OCI-M1 (cell line): ENCODE data around the gene PITPNC1.
"Not testable (repeated sequence)": the region's sequence is repeated elsewhere in the genome, so short reads cannot be mapped to it uniquely, and the experiment has no call there.

Source experiments
- DNase-seq: peaks from one replicate; lab custom pipeline; 2025; lab: John Stamatoyannopoulos, UW

Gene PITPNC1

DNA sequence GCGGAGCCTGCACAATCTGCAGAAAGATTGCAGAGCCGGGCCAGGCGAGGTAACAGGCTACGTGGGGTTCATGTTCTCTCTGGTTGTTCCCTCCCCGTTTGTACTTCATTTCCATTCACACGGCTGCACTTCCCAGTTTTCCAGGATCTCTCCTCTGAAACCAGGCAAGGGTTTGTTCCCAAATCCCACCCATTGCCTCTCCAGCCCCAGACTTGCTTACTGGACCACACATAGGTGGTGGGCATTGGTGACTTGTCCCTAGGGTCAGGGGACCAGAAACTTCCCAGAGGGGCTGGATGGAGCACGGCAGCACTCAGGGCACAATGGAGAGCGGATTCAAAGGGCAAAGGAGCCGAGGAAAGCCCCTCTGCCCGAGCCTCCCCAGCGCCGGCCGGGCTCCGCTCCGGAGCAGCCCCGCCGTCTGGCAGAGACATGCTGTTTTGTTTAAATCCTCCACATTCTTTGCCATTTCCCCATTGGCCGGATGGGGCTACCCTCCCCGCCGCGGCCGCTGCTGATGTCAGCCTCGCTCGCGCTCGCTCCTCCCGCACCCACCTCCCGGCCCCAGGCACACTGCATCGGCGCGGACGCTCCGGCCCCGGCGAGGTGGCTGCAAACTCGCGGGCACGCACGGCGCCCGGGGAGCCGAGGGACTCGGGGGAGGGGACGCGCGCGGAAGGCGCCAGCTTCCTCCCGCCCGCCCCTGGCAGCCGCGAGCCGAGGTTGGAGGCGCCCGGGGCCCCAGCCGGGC is at the start of gene PITPNC1:
Gene PITPNC1 (plus strand): TSS at position 545 of the 751 bp plus-strand sequence.
- DNase-seq: peak; percentile 85

GRCh38 chr17:67328026-67328425 is 49.1 kb upstream of the PITPNC1 start:
- no peak for DNase-seq

DNA sequence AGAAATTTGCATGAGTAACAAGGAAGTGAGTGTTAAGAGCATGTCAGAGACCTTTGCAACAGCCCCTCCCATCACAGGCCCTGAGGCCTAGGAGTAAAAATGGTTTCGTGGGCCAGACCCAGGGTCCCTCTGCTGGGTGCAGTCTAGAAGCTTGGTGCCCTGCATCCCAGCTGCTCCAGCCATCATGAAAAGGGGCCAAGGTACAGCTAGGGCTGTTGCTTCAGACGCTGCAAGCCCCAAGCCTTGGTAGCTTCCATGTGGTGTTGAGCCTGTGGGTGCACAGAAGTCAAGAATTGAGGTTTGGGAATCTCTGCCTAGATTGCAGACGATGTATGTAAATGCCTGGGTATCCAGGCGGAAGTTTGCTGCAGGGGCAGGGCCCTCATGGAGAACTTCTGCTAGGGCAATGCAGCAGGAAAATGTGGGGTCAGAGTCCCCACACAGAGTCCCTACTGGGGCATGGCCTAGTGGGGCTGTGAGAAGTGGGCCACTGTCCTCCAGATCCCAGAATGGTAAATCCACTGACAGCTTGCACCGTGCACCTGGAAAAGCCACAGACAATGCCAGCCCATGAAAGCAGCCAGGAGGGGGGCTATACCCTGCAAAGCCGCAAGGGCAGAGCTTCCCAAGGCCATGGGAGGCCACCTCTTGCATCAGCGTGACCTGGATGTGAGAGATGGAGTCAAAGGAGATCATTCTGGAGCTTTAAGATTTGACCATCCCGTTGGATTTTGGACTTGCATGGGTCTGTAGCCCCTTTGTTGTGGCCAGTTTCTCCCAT is 45.5 kb upstream of the PITPNC1 start:
- not testable (repeated sequence) for DNase-seq

DNA sequence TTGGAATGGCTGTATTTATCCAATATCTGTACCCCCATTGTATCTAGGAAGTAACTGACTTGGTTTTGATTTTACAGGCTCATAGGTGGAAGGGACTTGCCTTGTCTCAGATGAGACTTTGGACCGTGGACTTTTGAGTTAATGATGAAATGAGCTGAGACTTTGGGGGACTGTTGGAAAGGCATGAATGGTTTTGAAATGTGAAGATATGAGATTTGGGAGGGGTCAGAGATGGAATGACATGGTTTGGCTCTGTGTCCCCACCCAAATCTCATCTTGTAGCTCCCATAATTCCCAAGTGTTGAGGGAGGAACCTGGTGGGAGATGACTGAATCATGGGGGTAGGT is 44.9 kb upstream of the PITPNC1 start:
- DNase-seq: not testable (repeated sequence)

DNA sequence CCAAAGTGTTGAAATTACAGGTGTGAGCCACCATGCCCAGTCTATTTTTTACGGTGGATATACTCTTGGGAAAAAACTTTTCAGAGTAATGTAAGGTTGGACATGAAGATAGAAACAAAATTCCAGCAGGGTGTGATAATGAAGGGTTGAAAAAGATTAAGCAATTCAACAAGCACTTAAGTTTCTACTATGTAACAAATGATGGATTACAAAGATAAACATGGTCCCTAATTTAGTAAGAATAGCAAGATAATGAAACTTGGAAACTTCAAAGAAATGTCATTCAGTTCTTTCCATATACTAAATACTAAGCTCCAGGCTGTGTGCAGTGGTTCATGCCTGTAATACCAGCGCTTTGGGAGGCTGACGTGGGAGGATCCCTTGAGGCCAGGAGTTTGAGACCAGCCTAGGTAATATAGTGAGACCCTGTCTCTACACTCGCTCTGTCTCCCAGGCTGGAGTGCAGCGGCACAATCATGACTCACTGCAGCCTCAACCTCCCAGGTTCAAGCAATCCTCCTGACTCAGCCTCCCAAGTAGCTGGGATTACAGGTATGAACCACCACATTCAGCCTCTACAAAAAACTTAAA is 41.7 kb upstream of the PITPNC1 start:
- no peak for DNase-seq

DNA sequence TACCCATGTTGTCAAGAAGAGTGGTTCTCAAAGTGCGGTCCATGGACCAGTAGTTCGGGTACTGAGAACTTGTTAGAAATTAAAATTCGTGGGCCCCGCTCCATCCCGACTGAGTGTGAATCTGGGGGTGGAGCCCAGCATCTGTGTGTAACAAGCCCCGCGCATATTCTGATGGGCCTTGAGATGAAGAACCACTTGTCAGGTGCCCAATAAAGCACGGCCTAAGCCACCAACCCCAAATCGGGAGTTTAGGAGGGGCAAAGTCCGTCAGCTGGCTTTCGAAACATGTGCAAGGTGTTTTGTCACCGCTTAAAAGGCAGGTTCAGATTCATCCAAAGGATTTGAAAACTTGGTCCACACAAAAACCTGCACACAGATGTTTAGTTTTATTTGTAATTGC is 40.2 kb upstream of the PITPNC1 start:
- DNase-seq: no peak

DNA sequence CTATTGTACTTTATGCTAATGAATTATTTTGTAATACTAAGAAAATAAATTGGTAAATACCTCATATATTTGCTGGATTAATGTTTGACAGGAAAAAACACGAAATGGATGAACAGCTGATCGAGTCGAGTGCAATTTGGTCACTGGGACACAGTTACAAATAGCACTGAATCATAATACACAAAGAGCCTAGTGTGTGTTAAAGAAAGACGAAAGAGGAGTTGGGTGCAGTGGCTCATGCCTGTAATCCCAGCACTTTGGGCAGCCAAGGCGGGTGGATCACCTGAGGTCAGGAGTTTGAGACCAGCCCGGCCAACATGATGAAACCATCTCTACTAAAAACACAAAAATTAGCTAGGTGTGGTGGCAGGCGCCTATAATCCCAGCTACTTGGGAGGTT is 38.7 kb upstream of the PITPNC1 start:
- DNase-seq: not testable (repeated sequence)

- no peak for DNase-seq
Measured at GRCh38 chr17:67343237-67343636, 33.8 kb upstream of the PITPNC1 start.

GRCh38 chr17:67347826-67348225 is 29.3 kb upstream of the PITPNC1 start:
- DNase-seq: no peak

GRCh38 chr17:67349420-67349819 is 27.7 kb upstream of the PITPNC1 start:
- DNase-seq: no peak

- DNase-seq: no peak
Measured at GRCh38 chr17:67353161-67353560, 23.9 kb upstream of the PITPNC1 start.

GRCh38 chr17:67353929-67354574 is 23.0 kb upstream of the PITPNC1 start:
- DNase-seq: no peak

DNA sequence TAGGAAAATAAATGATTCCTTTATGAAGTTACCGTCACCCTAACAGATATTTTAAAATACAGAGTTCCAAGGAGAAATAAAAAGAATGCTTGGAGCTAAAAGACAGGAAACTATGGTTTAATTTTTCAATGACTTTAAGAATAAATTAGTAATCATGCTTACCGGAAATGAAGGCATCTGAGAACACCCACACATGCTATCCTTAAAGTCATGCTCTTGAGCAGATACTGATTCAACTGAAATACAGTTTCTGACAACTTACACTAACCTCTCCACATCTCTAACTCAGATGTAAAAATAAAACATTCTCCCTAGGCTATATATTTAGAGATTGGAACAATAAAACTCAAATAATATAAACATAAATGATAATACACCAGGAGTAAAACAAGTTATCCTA is 18.5 kb upstream of the PITPNC1 start:
- no peak for DNase-seq

- DNase-seq: peak; percentile 65
Measured at GRCh38 chr17:67359960-67360791, 16.9 kb upstream of the PITPNC1 start.

DNA sequence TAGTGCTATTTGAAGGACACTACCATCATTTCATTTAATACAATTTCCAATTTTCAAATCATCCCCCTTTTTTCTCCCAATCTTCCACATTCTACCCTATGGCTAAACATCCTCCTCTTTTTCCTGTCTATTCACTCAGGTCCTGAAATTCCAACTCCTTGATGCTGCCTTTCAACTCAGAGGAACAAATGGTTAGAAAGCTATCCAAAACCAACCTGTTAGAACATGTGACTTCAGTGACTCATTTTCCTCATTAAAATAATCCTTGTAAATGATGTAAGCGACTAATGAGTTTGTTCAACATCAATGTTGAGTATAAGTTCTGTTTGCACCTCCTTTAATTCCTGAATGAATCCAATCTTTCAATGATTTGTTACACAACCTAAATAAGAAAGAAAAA is 16.2 kb upstream of the PITPNC1 start:
- DNase-seq: no peak

DNA sequence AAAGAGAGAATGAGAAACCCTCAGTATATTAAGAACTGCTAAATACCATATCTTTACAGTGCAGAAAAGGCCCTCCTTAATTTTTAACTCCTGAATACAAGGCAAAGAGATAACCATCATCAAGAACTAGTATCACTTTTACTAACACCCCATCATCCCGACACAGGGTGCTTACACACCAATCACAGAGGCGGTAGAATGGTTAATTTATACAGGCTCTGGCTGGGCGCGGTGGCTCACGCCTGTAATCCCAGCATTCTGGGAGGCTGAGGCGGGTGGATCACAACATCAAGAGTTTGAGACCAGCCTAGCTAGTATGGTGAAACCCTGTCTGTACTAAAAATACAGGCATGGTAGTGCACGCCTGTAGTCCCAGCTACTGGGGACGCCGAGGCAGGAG is 14.9 kb upstream of the PITPNC1 start:
- DNase-seq: no peak

- no peak for DNase-seq
Measured at GRCh38 chr17:67364847-67365737, 12.0 kb upstream of the PITPNC1 start.

DNA sequence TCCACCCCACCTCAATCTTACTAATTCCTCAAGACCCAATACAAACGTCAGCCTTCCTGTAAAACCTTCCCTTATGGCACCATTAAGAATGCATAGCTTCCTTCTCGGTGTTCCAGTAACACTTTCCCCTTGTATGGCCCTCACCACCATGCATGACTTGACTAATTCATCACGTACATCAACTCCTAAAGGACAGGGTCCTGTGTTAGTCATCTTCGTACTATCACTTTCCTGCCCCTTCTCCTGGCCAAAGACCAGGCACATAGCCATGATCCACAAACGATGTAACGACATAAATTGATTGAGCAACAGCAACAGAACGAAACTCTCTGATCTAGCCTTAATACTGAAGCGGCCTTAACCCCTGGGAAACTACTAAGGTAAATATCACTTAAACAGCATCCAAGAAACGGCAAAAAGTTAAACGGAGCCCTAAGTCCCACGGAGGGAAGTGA is 11.3 kb upstream of the PITPNC1 start:
- peak; percentile 65 for DNase-seq

DNA sequence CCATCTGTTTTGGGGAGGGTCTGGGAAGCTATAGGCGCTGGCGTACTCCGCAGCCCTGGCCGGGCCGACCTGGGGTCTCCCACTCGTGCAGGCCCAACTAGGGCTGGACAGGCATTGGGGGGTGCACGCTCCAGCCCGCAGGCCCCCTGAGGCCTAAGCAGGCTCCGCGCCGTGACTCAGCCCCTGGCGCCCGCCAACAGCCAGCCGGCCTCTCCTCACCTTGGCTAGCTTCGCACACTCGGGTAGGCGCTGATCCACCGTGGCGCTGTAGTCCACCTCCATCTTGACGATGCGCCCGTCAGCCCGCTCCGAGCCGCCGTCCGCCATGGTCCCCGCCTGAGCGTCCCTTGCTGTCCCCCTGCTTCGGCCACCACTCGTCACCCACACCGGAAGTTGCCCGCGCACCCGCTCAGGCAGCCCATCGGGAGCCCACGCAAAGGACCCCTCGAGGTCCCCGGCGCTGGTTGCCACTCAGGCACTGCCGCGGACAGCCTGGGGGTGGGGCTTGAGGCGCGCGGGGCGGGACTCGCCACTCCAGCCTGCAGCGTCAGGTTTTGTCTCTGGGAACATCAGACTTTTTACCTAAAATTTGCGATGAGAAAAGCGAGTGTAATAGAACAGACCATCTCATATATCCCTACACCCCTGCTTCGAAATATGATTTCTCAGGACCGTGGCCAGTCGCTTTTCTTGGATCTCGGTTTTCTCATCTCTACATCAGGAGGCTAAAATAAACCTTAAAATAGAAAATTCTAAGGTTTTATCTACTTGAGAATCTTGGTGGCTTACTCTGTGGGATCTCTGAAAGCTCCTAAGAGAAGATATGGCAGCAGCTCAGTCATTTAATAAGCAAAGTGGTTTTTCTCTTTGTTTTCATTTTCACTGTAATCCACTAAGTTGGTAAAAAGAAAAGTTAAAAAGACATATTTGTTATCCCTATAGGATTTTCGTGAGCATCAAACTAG is 10.6 kb upstream of the PITPNC1 start, which contains the start of gene PSMD12:
Gene PSMD12 (minus strand): TSS at position 385 of the 965 bp plus-strand sequence. CDS start 58 bp downstream, at position 327.
- peak; percentile 96 for DNase-seq
